ENCODE data around the gene NRAP. TPM values are rescaled to one million over a fixed set of nuclear protein-coding genes. Genes with fewer than 3 reads are reported as not detected.

Gene NRAP
- total RNA-seq, 1 experiment from 2014 or later = not detected

DNA sequence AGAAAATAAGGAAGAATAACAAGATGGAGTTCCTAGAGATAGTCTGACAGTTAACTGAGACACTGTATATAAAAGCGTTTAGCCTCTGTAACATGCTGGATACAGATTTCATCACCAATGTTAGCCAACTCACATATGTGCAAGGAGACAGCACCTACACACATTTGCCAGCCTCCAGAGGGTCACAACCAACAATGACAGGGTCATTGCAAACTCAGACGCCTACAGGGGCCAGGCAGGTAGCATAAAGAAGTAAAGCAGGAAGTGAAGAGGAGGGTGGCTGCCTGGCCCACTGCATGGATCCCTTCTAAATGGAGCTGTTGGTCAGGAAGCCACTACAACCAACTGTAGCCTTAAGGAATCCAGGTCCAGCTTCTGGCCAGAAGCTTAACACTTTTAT lies 50.4 kb downstream of the NRAP start:
- Histone ChIP-seq H2BK15ac (ENCODE audit: low read depth, low read length) (no peak overlapping the region), H3K79me1 (ENCODE audit: insufficient read depth, low read depth, low read length, poor library complexity, severe bottlenecking) (no peaks in the 10 kb centered on the region), H3K23ac (ENCODE audit: insufficient read length, low read depth, low read length) (no peak overlapping the region), H3K4me1 (ENCODE audit: insufficient read depth, low read length) (peaks cover 10% of the 10 kb centered on the region; the same call in 1 of the 2 replicates), H3K27ac (ENCODE audit: insufficient read length, low read depth, low read length) (no peak overlapping the region), H3T11ph (ENCODE audit: low read length) (no peak overlapping the region), H3K23me2 (ENCODE audit: insufficient read length, low read depth, low read length, poor library complexity, severe bottlenecking) (no peaks in the 10 kb centered on the region), H3K9me3 (ENCODE audit: control insufficient read depth, low read depth, low read length) (no peaks in the 10 kb centered on the region), H3K4ac (ENCODE audit: low read depth, low read length) (no peak overlapping the region), H4K91ac (ENCODE audit: insufficient read length, low read depth, low read length) (no peak overlapping the region), H3K18ac (ENCODE audit: insufficient read length, low read depth, low read length) (no peak overlapping the region), H3K56ac (ENCODE audit: insufficient read length, low read depth, low read length) (no peak overlapping the region), H4K8ac (replicated peaks; ENCODE audit: insufficient read length, low read depth, low read length) (no peak overlapping the region), H4K20me1 (ENCODE audit: control insufficient read depth, insufficient read depth, insufficient read length) (no peaks in the 10 kb centered on the region), H2BK5ac (ENCODE audit: insufficient read length, low read length) (no peak overlapping the region), H2AK5ac (ENCODE audit: insufficient read length, low read length) (no peak overlapping the region), H3K9ac (ENCODE audit: extremely low read depth, insufficient read length, low read length) (no peak overlapping the region), H2BK120ac (ENCODE audit: low read depth, low read length, poor library complexity, severe bottlenecking) (no peak overlapping the region), H3K27me3 (ENCODE audit: insufficient read depth, low read length) (no peaks in the 10 kb centered on the region; the same call in 1 of the 2 replicates), H4K5ac (ENCODE audit: insufficient read length, low read depth, low read length) (no peak overlapping the region), H3K79me2 (ENCODE audit: insufficient read depth, low read length) (no peaks in the 10 kb centered on the region), H2AFZ (ENCODE audit: low read length) (no peak overlapping the region), H3K4me2 (ENCODE audit: insufficient read depth, insufficient read length, low read length) (no peak overlapping the region), H3K14ac (ENCODE audit: insufficient read depth, low read length) (no peak overlapping the region), H2BK12ac (ENCODE audit: insufficient read length, low read depth, low read length) (no peak overlapping the region), H2BK20ac (ENCODE audit: low read depth, low read length, poor library complexity, severe bottlenecking) (no peak overlapping the region)
- WGBS (ENCODE audit: extremely low coverage, insufficient read length, low lambda C conversion rate) = no CpG with 5 or more reads among the region's 2 CpGs
- peak overlapping the region in 1 of 2 experiments; percentile 64; a peak in 1 of 5 replicates for H3K4me3 Mint-ChIP-seq
- no peaks in the 10 kb centered on the region; a peak in 1 of 7 replicates for H3K36me3 Mint-ChIP-seq (ENCODE audit: insufficient read depth in 1 of 3, low read depth in 3 of 3)
- TF ChIP-seq, protein P1, sequence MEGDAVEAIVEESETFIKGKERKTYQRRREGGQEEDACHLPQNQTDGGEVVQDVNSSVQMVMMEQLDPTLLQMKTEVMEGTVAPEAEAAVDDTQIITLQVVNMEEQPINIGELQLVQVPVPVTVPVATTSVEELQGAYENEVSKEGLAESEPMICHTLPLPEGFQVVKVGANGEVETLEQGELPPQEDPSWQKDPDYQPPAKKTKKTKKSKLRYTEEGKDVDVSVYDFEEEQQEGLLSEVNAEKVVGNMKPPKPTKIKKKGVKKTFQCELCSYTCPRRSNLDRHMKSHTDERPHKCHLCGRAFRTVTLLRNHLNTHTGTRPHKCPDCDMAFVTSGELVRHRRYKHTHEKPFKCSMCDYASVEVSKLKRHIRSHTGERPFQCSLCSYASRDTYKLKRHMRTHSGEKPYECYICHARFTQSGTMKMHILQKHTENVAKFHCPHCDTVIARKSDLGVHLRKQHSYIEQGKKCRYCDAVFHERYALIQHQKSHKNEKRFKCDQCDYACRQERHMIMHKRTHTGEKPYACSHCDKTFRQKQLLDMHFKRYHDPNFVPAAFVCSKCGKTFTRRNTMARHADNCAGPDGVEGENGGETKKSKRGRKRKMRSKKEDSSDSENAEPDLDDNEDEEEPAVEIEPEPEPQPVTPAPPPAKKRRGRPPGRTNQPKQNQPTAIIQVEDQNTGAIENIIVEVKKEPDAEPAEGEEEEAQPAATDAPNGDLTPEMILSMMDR (conservative IDR thresholded peaks at IDR 0.05) = no peak
- peaks cover 63% of the 10 kb centered on the region for H3K27me3 Mint-ChIP-seq (ENCODE audit: low read depth)
- no peaks in the 10 kb centered on the region for H3K9me3 Mint-ChIP-seq
- no peak overlapping the region for H3K27ac Mint-ChIP-seq
- peaks cover 63 to 69% of the 10 kb centered on the region in 2 experiments for H3K4me1 Mint-ChIP-seq
- no peak for DNase-seq

Measured in H9 (cell line).